Subcutaneous adipose tissue (tissue), 4 donors: ENCODE results near the gene CELA1. TPM values are rescaled to one million over a fixed set of nuclear protein-coding genes. Genes with fewer than 3 reads are reported as not detected.

ENCODE experiments used
- CTCF ChIP-seq: fragments of 450-650 bp; IDR thresholded peaks from one replicate; pipeline ENCODE4 v1.5.1; 2016; ENCODE audit warnings: low read depth, mild to moderate bottlenecking, control low read depth, antibody characterized with exemption, moderate library complexity
- total RNA-seq, 4 donors: library from RNA; depleted of rRNA; stranded (reverse); fragments of >200 nt; gene quantifications; one replicate each; pipeline ENCODE4 v1.1.0, GENCODE V29; 2016

CELA1 gene
- total RNA-seq, result not detected

GRCh38 chr12:51346581-51346980 is at the start of gene CELA1:
CELA1 (minus strand) TSS chr12:51346679; CDS start chr12:51346638, 41 bp downstream.
- no peak for TF ChIP-seq CTCF

GRCh38 chr12:51395283-51396230 is 49.1 kb upstream of the CELA1 start:
- no peak for TF ChIP-seq CTCF

- TF ChIP-seq CTCF, result no peak
These were observed 47.4 kb upstream of the CELA1 start for GRCh38 chr12:51393676-51394545.

GRCh38 chr12:51392556-51393237 is 46.2 kb upstream of the CELA1 start:
- TF ChIP-seq CTCF, result no peak

GRCh38 chr12:51391283-51392123 is 45.0 kb upstream of the CELA1 start, which contains the start of gene GALNT6:
GALNT6 (minus strand) TSS chr12:51391406; CDS start chr12:51379781, 11,625 bp downstream.
- no peak for TF ChIP-seq CTCF

- no peak for TF ChIP-seq CTCF
These were observed 44.4 kb upstream of the CELA1 start for GRCh38 chr12:51390891-51391282.
